ENCODE results near the gene ATG9B. TPM values are rescaled to one million over a fixed set of nuclear protein-coding genes. Genes with fewer than 3 reads are reported as not detected.

The ATG9B gene
- total and polyA plus RNA-seq, 5 donors from 2014 or later, result 18.6 to 38.7 (median 35.7) TPM

GRCh38 chr7:150965273-150965830 lies 58.9 kb downstream of the ATG9B start:
- no peak for DNase-seq
- ATAC-seq (ENCODE audit: low read depth in 2 of 2), result no peak
- H3K36me3 ChIP-seq (ENCODE audit: control insufficient read depth, insufficient read depth, low read length), result no peaks in the 10 kb centered on the region
- Mint-ChIP-seq H3K4me3 (no peak overlapping the region), H3K27me3 (peaks cover 4% of the 10 kb centered on the region), H3K4me1 (peaks cover 0 to 27% (median 0%) of the 10 kb centered on the region in 4 donors), H3K36me3 (peaks cover 2% of the 10 kb centered on the region), H3K9me3 (peaks cover 0 to 1% (median 0%) of the 10 kb centered on the region in 7 donors), H3K27ac (no peak overlapping the region)
- H3K27ac ChIP-seq (ENCODE audit: insufficient read depth, low read length, poor library complexity, severe bottlenecking), result no peak overlapping the region
- no peaks in the 10 kb centered on the region for H3K9me3 ChIP-seq (ENCODE audit: control insufficient read depth in 2 of 2, low read length in 2 of 2)
- no peak overlapping the region for H3K4me3 ChIP-seq (ENCODE audit: low read depth, low read length)
- peaks cover 6% of the 10 kb centered on the region for H3K4me1 ChIP-seq (ENCODE audit: control insufficient read depth, insufficient read depth, low read length, poor library complexity, severe bottlenecking)
- H3K27me3 ChIP-seq (ENCODE audit: control insufficient read depth, insufficient read depth, low read length), result no peaks in the 10 kb centered on the region

Other genes starting within 250 kb of the ATG9B start
- not detected for gene TMEM176B, start 224.1 kb downstream of the ATG9B start, total RNA-seq
- 1 to 10 TPM in 1 of 4 donors, under 1 TPM in 2, not detected in 1; 0.21 to 1.0 (median 0.33) TPM for gene TMEM176B, start 224.1 kb downstream of the ATG9B start, polyA plus RNA-seq
- gene TMEM176A, start 223.7 kb downstream of the ATG9B start, total RNA-seq, result not detected
- gene TMEM176A, start 223.7 kb downstream of the ATG9B start, polyA plus RNA-seq, result under 1 TPM in 2 of 4 donors, not detected in 2; 0.24 TPM
- not detected for gene AOC1, start 172.0 kb downstream of the ATG9B start, total RNA-seq
- gene AOC1, start 172.0 kb downstream of the ATG9B start, polyA plus RNA-seq, result not detected
- 3.5 TPM for gene KCNH2, start 46.2 kb downstream of the ATG9B start, total RNA-seq
- 1 to 10 TPM in 3 of 4 donors, under 1 TPM in 1; 0.83 to 2.8 (median 1.5) TPM for gene KCNH2, start 46.2 kb downstream of the ATG9B start, polyA plus RNA-seq
- 10.7 TPM for gene NOS3, start 33.5 kb downstream of the ATG9B start, total RNA-seq
- 1 to 10 TPM; 3.2 to 8.8 (median 7.1) TPM for gene NOS3, start 33.5 kb downstream of the ATG9B start, polyA plus RNA-seq
- gene ABCB8, start 4.0 kb upstream of the ATG9B start, total RNA-seq, result 61.4 TPM
- 10 to 100 TPM; 16.9 to 20.6 (median 18.6) TPM for gene ABCB8, start 4.0 kb upstream of the ATG9B start, polyA plus RNA-seq
- gene ASIC3, start 24.0 kb upstream of the ATG9B start, total RNA-seq, result 5.9 TPM
- not detected for gene ASIC3, start 24.0 kb upstream of the ATG9B start, polyA plus RNA-seq
- 7.6 TPM for gene CDK5, start 33.4 kb upstream of the ATG9B start, total RNA-seq
- 10 to 100 TPM; 15.7 to 20.7 (median 17.6) TPM for gene CDK5, start 33.4 kb upstream of the ATG9B start, polyA plus RNA-seq
- 71.7 TPM for gene SLC4A2, start 35.1 kb upstream of the ATG9B start, total RNA-seq
- gene SLC4A2, start 35.1 kb upstream of the ATG9B start, polyA plus RNA-seq, result 10 to 100 TPM; 11.6 to 13.9 (median 12.3) TPM
- gene FASTK, start 56.3 kb upstream of the ATG9B start, total RNA-seq, result 92.4 TPM
- gene FASTK, start 56.3 kb upstream of the ATG9B start, polyA plus RNA-seq, result 10 to 100 TPM; 39.5 to 53.3 (median 46.6) TPM
- 53.9 TPM for gene TMUB1, start 59.0 kb upstream of the ATG9B start, total RNA-seq
- 10 to 100 TPM; 41.1 to 54.6 (median 48.3) TPM for gene TMUB1, start 59.0 kb upstream of the ATG9B start, polyA plus RNA-seq
- gene AGAP3, start 62.0 kb upstream of the ATG9B start, total RNA-seq, result 24.7 TPM
- 1 to 10 TPM; 1.9 to 3.2 (median 2.7) TPM for gene AGAP3, start 62.0 kb upstream of the ATG9B start, polyA plus RNA-seq
- gene GBX1, start 143.2 kb upstream of the ATG9B start, total RNA-seq, result not detected
- not detected for gene GBX1, start 143.2 kb upstream of the ATG9B start, polyA plus RNA-seq
- not detected for gene ASB10, start 162.8 kb upstream of the ATG9B start, total RNA-seq
- gene ASB10, start 162.8 kb upstream of the ATG9B start, polyA plus RNA-seq, result not detected
- 3.8 TPM for gene H2BK1, start 186.0 kb upstream of the ATG9B start, total RNA-seq
- gene H2BK1, start 186.0 kb upstream of the ATG9B start, polyA plus RNA-seq, result not detected
- gene ABCF2, start 202.7 kb upstream of the ATG9B start, total RNA-seq, result 16.3 TPM
- 10 to 100 TPM; 25.9 to 31.4 (median 29.7) TPM for gene ABCF2, start 202.7 kb upstream of the ATG9B start, polyA plus RNA-seq
- 38.8 TPM for gene CHPF2, start 208.0 kb upstream of the ATG9B start, total RNA-seq
- 10 to 100 TPM; 18.8 to 24.8 (median 23.0) TPM for gene CHPF2, start 208.0 kb upstream of the ATG9B start, polyA plus RNA-seq
- 4.7 TPM for gene SMARCD3, start 224.2 kb upstream of the ATG9B start, total RNA-seq
- 1 to 10 TPM; 1.5 to 4.4 (median 2.1) TPM for gene SMARCD3, start 224.2 kb upstream of the ATG9B start, polyA plus RNA-seq

All from CD4-positive, CD25-positive, alpha-beta regulatory T cell (primary cell).